ENCODE data around the gene SRC. TPM values are rescaled to one million over a fixed set of nuclear protein-coding genes. Genes with fewer than 3 reads are reported as not detected.

Gene SRC
- total and polyA plus RNA-seq, 2 of the 8 experiments (the other 6 are each of a cell fraction or from before 2014, with no cell fraction given), result 27.6 to 28.8 TPM

- no peaks in the 10 kb centered on the region for H3K9me3 ChIP-seq (ENCODE audit: insufficient read depth in 2 of 2, low read depth in 1 of 2, low read length in 1 of 2)
- H3K23ac ChIP-seq (ENCODE audit: insufficient read length), result no peak overlapping the region
- H3K4me3 ChIP-seq (ENCODE audit: extremely low read depth in 1 of 4, insufficient read depth in 2 of 4, low read depth in 3 of 4, low read length in 4 of 4), result no peak overlapping the region
- H3K18ac ChIP-seq (ENCODE audit: extremely low read depth, low read length), result no peak overlapping the region
- ChIA-PET CTCF (ENCODE audit: partially characterized antibody) (interaction anchor here (0.7 kb wide), 1 partner anchor 8 kb away, joined by 3 read pairs; no protein-coding TSS in a partner anchor), POLR2A (ENCODE audit: partially characterized antibody) (no interaction called here)
- DNase-seq (ENCODE audit: low read depth in 1 of 2, low spot score in 2 of 2) (no peak), FAIRE-seq (no peak)
- no peak overlapping the region for H2AK5ac ChIP-seq (ENCODE audit: low read depth, low read length)
- no peaks in the 10 kb centered on the region for H3K27me3 ChIP-seq (replicated peaks in 1 of 4; ENCODE audit: control insufficient read depth in 3 of 4, extremely low read depth in 1 of 4, insufficient read depth in 3 of 4, low read length in 3 of 4)
- no peak overlapping the region for H2BK12ac ChIP-seq (ENCODE audit: low read depth, low read length)
- H3K36me3 ChIP-seq (ENCODE audit: control insufficient read depth in 2 of 4, insufficient read depth in 4 of 4, low read length in 3 of 4), result no peaks in the 10 kb centered on the region
- peaks cover 0 to 7% of the 10 kb centered on the region in 2 experiments for H4K20me1 ChIP-seq (replicated peaks in 1 of 2; ENCODE audit: control insufficient read depth in 1 of 2, insufficient read depth in 2 of 2, low read length in 2 of 2)
- no peak overlapping the region for H3K4ac ChIP-seq (replicated peaks; ENCODE audit: insufficient read length, low read depth, low read length)
- H4K91ac ChIP-seq (replicated peaks; ENCODE audit: insufficient read length, low read length), result no peak overlapping the region
- no peak overlapping the region for H2BK120ac ChIP-seq (replicated peaks; ENCODE audit: low read depth, low read length)
- no peaks in the 10 kb centered on the region; a peak in 1 of 4 replicates for H3K79me2 ChIP-seq (ENCODE audit: control insufficient read depth in 1 of 2, insufficient read depth in 2 of 2, low read length in 2 of 2)
- peaks cover 2% of the 10 kb centered on the region for H3K79me1 ChIP-seq (ENCODE audit: low read depth, low read length)
- H4K8ac ChIP-seq (ENCODE audit: extremely low read depth, insufficient read depth, low read length), result no peak overlapping the region
- H2BK5ac ChIP-seq (ENCODE audit: low read depth, low read length), result no peak overlapping the region
- no peak overlapping the region for H3K14ac ChIP-seq (ENCODE audit: insufficient read length)
- no peak overlapping the region for H2BK15ac ChIP-seq (ENCODE audit: low read length)
- H2BK20ac ChIP-seq (ENCODE audit: low read length), result no peak overlapping the region
- H3K23me2 ChIP-seq (ENCODE audit: low read depth, low read length), result no peaks in the 10 kb centered on the region
- no peak overlapping the region for H4K5ac ChIP-seq (ENCODE audit: insufficient read length, low read depth, low read length)
- H3K4me1 ChIP-seq (replicated peaks in 1 of 4; ENCODE audit: control insufficient read depth in 3 of 4, insufficient read depth in 4 of 4, low read length in 3 of 4), result peaks cover 0 to 6% (median 3%) of the 10 kb centered on the region in 4 experiments; a peak in 5 of 7 replicates
- H3K4me2 ChIP-seq (ENCODE audit: insufficient read depth in 1 of 2, low read depth in 2 of 2, low read length in 2 of 2), result no peak overlapping the region
- no peak overlapping the region for H2AFZ ChIP-seq (ENCODE audit: low read length)
- H3K9ac ChIP-seq (replicated peaks in 1 of 4; ENCODE audit: extremely low read depth in 1 of 4, low read depth in 3 of 4, low read length in 3 of 4), result no peak overlapping the region
- no peak overlapping the region for H3K56ac ChIP-seq (replicated peaks; ENCODE audit: insufficient read length, low read depth, low read length)
- no peak overlapping the region for H3K27ac ChIP-seq (ENCODE audit: low read depth, low read length)
- 85% methylated on average over 4 of the region's 4 CpGs; no CpG with 5 or more reads in 1 of the 2 experiments for WGBS, 2 experiments (ENCODE audit: extremely low coverage in 1 of 2, insufficient coverage in 1 of 2, insufficient read length in 1 of 2, insufficient replicate concordance in 2 of 2, low coverage in 1 of 2, low lambda C conversion rate in 2 of 2, missing lambda C conversion rate in 1 of 2)
- TF ChIP-seq BACH1 (IDR thresholded peaks at IDR 0.05; ENCODE audit: low read length) (no peak), SIRT6 (IDR thresholded peaks at IDR 0.05; ENCODE audit: low read length) (no peak), RBBP5 (IDR thresholded peaks at IDR 0.05; ENCODE audit: borderline replicate concordance, low read depth, low read length) (no peak), CTCF (IDR thresholded peaks at IDR 0.05; ENCODE audit: control extremely low read depth in 1 of 3, insufficient read depth in 1 of 3, low read depth in 1 of 3, low read length in 3 of 3) (no peak), RAD21 (IDR thresholded peaks at IDR 0.05 in 1 of 2, conservative IDR thresholded peaks at IDR 0.05 in 1 of 2; ENCODE audit: low read depth in 2 of 2, low read length in 2 of 2) (no peak), RFX5 (IDR thresholded peaks at IDR 0.05; ENCODE audit: borderline replicate concordance, low read depth, low read length) (no peak), FOSL1 (IDR thresholded peaks at IDR 0.05; ENCODE audit: insufficient read depth, low read depth, low read length) (no peak), CBX5 (IDR thresholded peaks at IDR 0.05; ENCODE audit: low read depth, low read length) (no peak), YY1 (IDR thresholded peaks at IDR 0.05; ENCODE audit: low read depth, low read length) (no peak), BCL11A (IDR thresholded peaks at IDR 0.05; ENCODE audit: low read depth in 2 of 2, low read length in 2 of 2) (no peak), USF2 (IDR thresholded peaks at IDR 0.05; ENCODE audit: low read length) (no peak)
Observed at GRCh38 chr20:37375227-37375626, 29.3 kb downstream of the SRC start.

Data from H1 (cell line).